Endothelial cell of umbilical vein (primary cell): Measurements from ENCODE around the gene MISP. TPM values are rescaled to one million over a fixed set of nuclear protein-coding genes. Genes with fewer than 3 reads are reported as not detected.
"Not testable (repeated sequence)": the region's sequence is repeated elsewhere in the genome, so short reads cannot be mapped to it uniquely, and the experiment has no call there.

Source experiments
- BruUV-seq: library from RNA; stranded (reverse); fragments of 400-500 nt; replicated peaks from 2 replicates; lab custom pipeline; 2021; lab: Mats Ljungman, UMichigan
- CTCF ChIA-PET: fragments of 300-600, 350-600 bp; sonication (Branson Sonifier 250); formaldehyde crosslinking; loops from one replicate; lab custom pipeline; 2021; ENCODE audit warnings: antibody characterized with exemption, inconsistent platforms; lab: Charles Lee
- POLR2A ChIA-PET: fragments of 300-600, 350-600 bp; sonication (Branson Sonifier 250); formaldehyde crosslinking; loops from one replicate; lab custom pipeline; 2021; ENCODE audit warnings: antibody characterized with exemption, inconsistent platforms; lab: Charles Lee
- DNase-seq: peaks from one replicate; pipeline ENCODE4 v3.0.0-alpha.2; 2011; ENCODE audit warnings: low read depth, low spot score
- FAIRE-seq: peaks from 2 replicates; lab custom pipeline; 2011; peaks lifted over from hg19 to GRCh38; lab: Jason Lieb, UNC
- H2AFZ ChIP-seq: 2 replicates; pipeline ENCODE4 v1.6.0; 2012; ENCODE audit warnings: low read depth, low read length, control low read depth, inconsistent platforms
- H3K27ac ChIP-seq: 2 replicates; pipeline ENCODE4 v1.5.1; 2011; ENCODE audit warnings: low read depth, mild to moderate bottlenecking, control low read depth, low read length, moderate library complexity; ENCODE audit not compliant: insufficient read depth
- H3K27me3 ChIP-seq, 2 experiments: 2 replicates each; pipeline versions ENCODE4 v1.6.0 to v1.6.1; 2011; ENCODE audit warnings: low read length in 2 of 2, mixed read lengths in 1 of 2; ENCODE audit not compliant: control insufficient read depth in 2 of 2, insufficient read depth in 2 of 2
- H3K36me3 ChIP-seq, 2 experiments: 2 replicates in 1 of 2; 3 replicates in 1 of 2; pipeline ENCODE4 v1.5.1; 2011; ENCODE audit warnings: low read length in 2 of 2, mild to moderate bottlenecking in 1 of 2, moderate library complexity in 1 of 2; ENCODE audit not compliant: control insufficient read depth in 2 of 2, insufficient read depth in 2 of 2; ENCODE audit errors: extremely low read depth in 1 of 2
- H3K4me1 ChIP-seq: 3 replicates; pipeline ENCODE4 v1.5.1; 2011; ENCODE audit warnings: mild to moderate bottlenecking, low read length; ENCODE audit not compliant: control insufficient read depth, insufficient read depth; ENCODE audit errors: extremely low read depth
- H3K4me2 ChIP-seq: 2 replicates; pipeline ENCODE4 v1.6.1; 2011; ENCODE audit warnings: low read length, control low read depth, mixed read lengths; ENCODE audit not compliant: insufficient read depth
- H3K4me3 ChIP-seq, 3 experiments: fragments of 200-600 bp in 1 of 3; sonication (generic), shearing (Covaris generic) in 1 of 3; replicated peaks in 1 of 3; 2 replicates each; pipeline ENCODE4 v1.5.1; 2011 to 2016; ENCODE audit warnings: control low read depth in 3 of 3, low read length in 3 of 3, mild to moderate bottlenecking in 2 of 3, inconsistent platforms in 1 of 3, low read depth in 1 of 3, moderate library complexity in 1 of 3; ENCODE audit not compliant: insufficient read depth in 1 of 3
- H3K79me2 ChIP-seq: 2 replicates; pipeline ENCODE4 v1.6.0; 2012; ENCODE audit warnings: low read length, inconsistent platforms; ENCODE audit not compliant: control insufficient read depth, insufficient read depth
- H3K9ac ChIP-seq: replicated peaks from 2 replicates; pipeline ENCODE3; 2011; ENCODE audit warnings: low read length, control low read depth; ENCODE audit not compliant: insufficient read depth; ENCODE audit errors: extremely low read depth
- H3K9me1 ChIP-seq: replicated peaks from 3 replicates; pipeline ENCODE4 v1.6.0; 2011; ENCODE audit warnings: mild to moderate bottlenecking, low read length; ENCODE audit not compliant: control insufficient read depth, insufficient read depth; ENCODE audit errors: extremely low read depth
- H3K9me3 ChIP-seq: replicated peaks from 2 replicates; pipeline ENCODE4 v1.5.1; 2012; ENCODE audit warnings: low read length, inconsistent platforms; ENCODE audit not compliant: control insufficient read depth, insufficient read depth
- H4K20me1 ChIP-seq: replicated peaks from 2 replicates; pipeline ENCODE3; 2011; ENCODE audit warnings: mild to moderate bottlenecking, low read length; ENCODE audit not compliant: control insufficient read depth, insufficient read depth; ENCODE audit errors: extremely low read depth
- MAX ChIP-seq: IDR thresholded peaks from 2 replicates; pipeline ENCODE4 v1.6.1; 2011; ENCODE audit not compliant: insufficient read depth, insufficient read length
- POLR2A ChIP-seq: IDR thresholded peaks from 2 replicates; pipeline ENCODE4 v1.6.1; 2012; ENCODE audit warnings: low read depth, mild to moderate bottlenecking, control low read depth, low read length
- dilution Hi-C: fragments of 300-500 bp; cut with MboI; formaldehyde crosslinking; loops from one replicate; pipeline ENCODE4 v1.15.0; 2019; ENCODE audit warnings: low sequenced_read_pairs; ENCODE audit not compliant: extremely low pct_ligation_motif_present
- intact Hi-C: fragments of 100-400 bp; cut with micrococcal nuclease; formaldehyde crosslinking; loops from one replicate; pipeline ENCODE4 v1.10.0; 2022
- polyA plus RNA-seq, 4 experiments: library from polyadenylated mRNA; depleted of rRNA in 3 of 4; stranded (reverse) in 3 of 4; unstranded in 1 of 4; fragments of >200 nt; gene quantifications; 2 replicates each; pipeline versions ENCODE4 v1.2.1 to v1.2.3, GENCODE V29; 2011 to 2012; ENCODE audit warnings: missing spikeins in 1 of 4
- total RNA-seq: library from RNA; stranded (reverse); gene quantifications from 2 replicates; pipeline ENCODE4 v1.2.3, GENCODE V29; 2021

Gene MISP
- total and polyA plus RNA-seq, 2 donors (not counting 3 experiments of a cell fraction or from before 2014, with no cell fraction given): not detected

- Histone ChIP-seq H3K9ac (no peak overlapping the region), H3K36me3 (no peaks in the 10 kb centered on the region), H3K4me1 (no peaks in the 10 kb centered on the region), H4K20me1 (no peaks in the 10 kb centered on the region), H2AFZ (no peak overlapping the region), H3K9me3 (no peaks in the 10 kb centered on the region), H3K4me2 (no peak overlapping the region), H3K9me1 (no peaks in the 10 kb centered on the region), H3K27ac (no peak overlapping the region), H3K27me3 (no peaks in the 10 kb centered on the region), H3K4me3 (no peak overlapping the region), H3K79me2 (no peaks in the 10 kb centered on the region)
- ChIA-PET CTCF (interaction anchor here (0.7 kb wide), 1 partner anchor 9 kb away, joined by 3 read pairs; no protein-coding TSS in a partner anchor), POLR2A (no interaction called here)
- DNase-seq (no peak), FAIRE-seq (no peak)
- TF ChIP-seq POLR2A (no peak), MAX (no peak)
- dilution Hi-C loops: no loop called here
- intact Hi-C loops: no loop called here
- no TSS peak for BruUV-seq
Observed at GRCh38 chr19:743168-743687, 7.7 kb upstream of the MISP start.

- H3K9me3 ChIP-seq, FAIRE-seq, H4K20me1 ChIP-seq, H3K27me3 ChIP-seq, H3K27ac ChIP-seq, intact Hi-C loops, H2AFZ ChIP-seq, dilution Hi-C loops, H3K4me1 ChIP-seq, DNase-seq, H3K9me1 ChIP-seq, H3K79me2 ChIP-seq, H3K4me2 ChIP-seq, BruUV-seq, POLR2A ChIA-PET, H3K36me3 ChIP-seq, H3K4me3 ChIP-seq, H3K9ac ChIP-seq: not testable (repeated sequence)
- CTCF ChIA-PET: interaction anchor here (0.7 to 0.9 kb wide), 2 partner anchors 8 to 155 kb away, joined by 3 to 4 read pairs; no protein-coding TSS in a partner anchor
Observed at GRCh38 chr19:745138-745537, 5.8 kb upstream of the MISP start.
